Measurements from ENCODE around the gene PTPRT. TPM values are rescaled to one million over a fixed set of nuclear protein-coding genes. Genes with fewer than 3 reads are reported as not detected.

Gene PTPRT
- total RNA-seq, 1 experiment from 2014 or later: 0.13 TPM

GRCh38 chr20:42886046-42886445, 303.7 kb downstream of the PTPRT start:
- Histone ChIP-seq H2AFZ (ENCODE audit: low read length) (no peak overlapping the region), H3T11ph (ENCODE audit: low read length) (no peak overlapping the region), H3K18ac (ENCODE audit: insufficient read length, low read depth, low read length) (no peak overlapping the region), H4K8ac (replicated peaks; ENCODE audit: insufficient read length, low read depth, low read length) (no peak overlapping the region), H4K5ac (ENCODE audit: insufficient read length, low read depth, low read length) (no peak overlapping the region), H2BK5ac (ENCODE audit: insufficient read length, low read length) (no peak overlapping the region), H3K23ac (ENCODE audit: insufficient read length, low read depth, low read length) (no peak overlapping the region), H3K79me1 (ENCODE audit: insufficient read depth, low read depth, low read length, poor library complexity, severe bottlenecking) (no peaks in the 10 kb centered on the region), H3K79me2 (ENCODE audit: insufficient read depth, low read length) (no peaks in the 10 kb centered on the region), H3K23me2 (ENCODE audit: insufficient read length, low read depth, low read length, poor library complexity, severe bottlenecking) (no peaks in the 10 kb centered on the region), H3K9me3 (ENCODE audit: control insufficient read depth, low read depth, low read length) (no peaks in the 10 kb centered on the region), H3K4me1 (ENCODE audit: insufficient read depth, low read length) (no peaks in the 10 kb centered on the region), H3K4ac (ENCODE audit: low read depth, low read length) (no peak overlapping the region), H3K27me3 (ENCODE audit: insufficient read depth, low read length) (no peaks in the 10 kb centered on the region; the same call in 1 of the 2 replicates), H2BK120ac (ENCODE audit: low read depth, low read length, poor library complexity, severe bottlenecking) (no peak overlapping the region), H4K91ac (ENCODE audit: insufficient read length, low read depth, low read length) (no peak overlapping the region), H3K9ac (ENCODE audit: extremely low read depth, insufficient read length, low read length) (no peak overlapping the region), H2BK20ac (ENCODE audit: low read depth, low read length, poor library complexity, severe bottlenecking) (no peak overlapping the region), H4K20me1 (ENCODE audit: control insufficient read depth, insufficient read depth, insufficient read length) (no peaks in the 10 kb centered on the region), H2AK5ac (ENCODE audit: insufficient read length, low read length) (no peak overlapping the region), H2BK12ac (ENCODE audit: insufficient read length, low read depth, low read length) (no peak overlapping the region), H3K27ac (ENCODE audit: insufficient read length, low read depth, low read length) (no peak overlapping the region), H3K14ac (ENCODE audit: insufficient read depth, low read length) (no peak overlapping the region), H2BK15ac (ENCODE audit: low read depth, low read length) (no peak overlapping the region), H3K56ac (ENCODE audit: insufficient read length, low read depth, low read length) (no peak overlapping the region), H3K4me2 (ENCODE audit: insufficient read depth, insufficient read length, low read length) (no peak overlapping the region)
- Mint-ChIP-seq H3K9me3 (no peaks in the 10 kb centered on the region; a peak in 2 of 5 replicates), H3K4me1 (no peaks in the 10 kb centered on the region), H3K36me3 (ENCODE audit: insufficient read depth in 1 of 3, low read depth in 3 of 3) (no peaks in the 10 kb centered on the region; a peak in 1 of 7 replicates), H3K27me3 (ENCODE audit: low read depth) (peaks cover 7% of the 10 kb centered on the region), H3K4me3 (no peak overlapping the region), H3K27ac (no peak overlapping the region)
- DNase-seq: no peak
- WGBS (ENCODE audit: extremely low coverage, insufficient read length, low lambda C conversion rate): no CpG with 5 or more reads among the region's 6 CpGs
- TF ChIP-seq, protein P1, sequence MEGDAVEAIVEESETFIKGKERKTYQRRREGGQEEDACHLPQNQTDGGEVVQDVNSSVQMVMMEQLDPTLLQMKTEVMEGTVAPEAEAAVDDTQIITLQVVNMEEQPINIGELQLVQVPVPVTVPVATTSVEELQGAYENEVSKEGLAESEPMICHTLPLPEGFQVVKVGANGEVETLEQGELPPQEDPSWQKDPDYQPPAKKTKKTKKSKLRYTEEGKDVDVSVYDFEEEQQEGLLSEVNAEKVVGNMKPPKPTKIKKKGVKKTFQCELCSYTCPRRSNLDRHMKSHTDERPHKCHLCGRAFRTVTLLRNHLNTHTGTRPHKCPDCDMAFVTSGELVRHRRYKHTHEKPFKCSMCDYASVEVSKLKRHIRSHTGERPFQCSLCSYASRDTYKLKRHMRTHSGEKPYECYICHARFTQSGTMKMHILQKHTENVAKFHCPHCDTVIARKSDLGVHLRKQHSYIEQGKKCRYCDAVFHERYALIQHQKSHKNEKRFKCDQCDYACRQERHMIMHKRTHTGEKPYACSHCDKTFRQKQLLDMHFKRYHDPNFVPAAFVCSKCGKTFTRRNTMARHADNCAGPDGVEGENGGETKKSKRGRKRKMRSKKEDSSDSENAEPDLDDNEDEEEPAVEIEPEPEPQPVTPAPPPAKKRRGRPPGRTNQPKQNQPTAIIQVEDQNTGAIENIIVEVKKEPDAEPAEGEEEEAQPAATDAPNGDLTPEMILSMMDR (conservative IDR thresholded peaks at IDR 0.05): no peak
